Liver (tissue), 3 donors: ENCODE data around the gene LRRC61.

Source experiments
- GABPA ChIP-seq, 2 donors: IDR thresholded peaks in 1 of 2; conservative IDR thresholded peaks in 1 of 2; 2 replicates each; pipeline ENCODE4 v1.6.1; 2016; ENCODE audit warnings: antibody characterized with exemption in 2 of 2, mild to moderate bottlenecking in 1 of 2, moderate library complexity in 1 of 2
- JUND ChIP-seq, 2 donors: IDR thresholded peaks; 2 replicates each; pipeline ENCODE4 v1.6.1; 2016; ENCODE audit warnings: antibody characterized with exemption in 2 of 2
- SP1 ChIP-seq: IDR thresholded peaks from 2 replicates; pipeline ENCODE4 v1.6.1; 2018; ENCODE audit warnings: antibody characterized with exemption, mild to moderate bottlenecking
- YY1 ChIP-seq: IDR thresholded peaks from 2 replicates; pipeline ENCODE4 v1.6.1; 2016; ENCODE audit warnings: antibody characterized with exemption, mild to moderate bottlenecking
- TF ChIP-seq, protein P1 (sequence below): fragments of 150-350 bp; IDR thresholded peaks from 2 replicates; pipeline ENCODE4 v1.5.1; 2017; ENCODE audit warnings: improper control_type of control experiment, low read depth, low read length; ENCODE audit not compliant: missing input control
- donor health status: healthy.
- donor health status: healthy.

- TF ChIP-seq, protein P1, sequence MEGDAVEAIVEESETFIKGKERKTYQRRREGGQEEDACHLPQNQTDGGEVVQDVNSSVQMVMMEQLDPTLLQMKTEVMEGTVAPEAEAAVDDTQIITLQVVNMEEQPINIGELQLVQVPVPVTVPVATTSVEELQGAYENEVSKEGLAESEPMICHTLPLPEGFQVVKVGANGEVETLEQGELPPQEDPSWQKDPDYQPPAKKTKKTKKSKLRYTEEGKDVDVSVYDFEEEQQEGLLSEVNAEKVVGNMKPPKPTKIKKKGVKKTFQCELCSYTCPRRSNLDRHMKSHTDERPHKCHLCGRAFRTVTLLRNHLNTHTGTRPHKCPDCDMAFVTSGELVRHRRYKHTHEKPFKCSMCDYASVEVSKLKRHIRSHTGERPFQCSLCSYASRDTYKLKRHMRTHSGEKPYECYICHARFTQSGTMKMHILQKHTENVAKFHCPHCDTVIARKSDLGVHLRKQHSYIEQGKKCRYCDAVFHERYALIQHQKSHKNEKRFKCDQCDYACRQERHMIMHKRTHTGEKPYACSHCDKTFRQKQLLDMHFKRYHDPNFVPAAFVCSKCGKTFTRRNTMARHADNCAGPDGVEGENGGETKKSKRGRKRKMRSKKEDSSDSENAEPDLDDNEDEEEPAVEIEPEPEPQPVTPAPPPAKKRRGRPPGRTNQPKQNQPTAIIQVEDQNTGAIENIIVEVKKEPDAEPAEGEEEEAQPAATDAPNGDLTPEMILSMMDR = no peak
- TF ChIP-seq YY1 (no peak), GABPA (IDR thresholded peaks at IDR 0.05 in 1 of 2, conservative IDR thresholded peaks at IDR 0.05 in 1 of 2) (no peak), SP1 (peak; percentile 57), JUND (IDR thresholded peaks at IDR 0.05) (no peak)
Measured at GRCh38 chr7:150383710-150384397, 60.7 kb downstream of the LRRC61 start.
